Sigmoid colon (tissue), 7 donors: ENCODE measurements around the gene MYH9. TPM values are rescaled to one million over a fixed set of nuclear protein-coding genes. Genes with fewer than 3 reads are reported as not detected.

ENCODE experiments used
- DNase-seq: peaks from one replicate; pipeline ENCODE4 v3.0.0-alpha.2; 2019
- H3K27ac ChIP-seq, 4 donors: fragments of 200-600 bp; sonication (generic); one replicate each; pipeline ENCODE4 v1.5.1; 2016 to 2019; ENCODE audit warnings: mild to moderate bottlenecking in 1 of 4
- H3K27me3 ChIP-seq, 3 donors: fragments of 200-600 bp; sonication (generic); one replicate each; pipeline ENCODE4 v1.5.1; 2019; ENCODE audit warnings: mild to moderate bottlenecking in 1 of 3
- H3K36me3 ChIP-seq, 4 donors: fragments of 200-600 bp; sonication (generic); one replicate each; pipeline ENCODE4 v1.5.1; 2016 to 2019
- H3K4me1 ChIP-seq, 4 donors: fragments of 200-600 bp; sonication (generic); one replicate each; pipeline ENCODE4 v1.5.1; 2017 to 2019
- H3K4me3 ChIP-seq, 4 donors: fragments of 200-600 bp; sonication (generic); one replicate each; pipeline ENCODE4 v1.5.1; 2017 to 2019; ENCODE audit warnings: mild to moderate bottlenecking in 2 of 4, moderate library complexity in 1 of 4
- H3K9me3 ChIP-seq, 4 donors: fragments of 200-600 bp in 3 of 4; sonication (generic) in 3 of 4; one replicate each; pipeline versions ENCODE4 v1.5.1 to v1.6.1; 2013 to 2019
- CTCF ChIP-seq, 4 experiments: fragments of 450-650 bp in 3 of 4; fragments of 200-600 bp in 1 of 4; IDR thresholded peaks; one replicate each; pipeline ENCODE4 v1.5.1; 2016 to 2019; ENCODE audit warnings: antibody characterized with exemption in 4 of 4, mild to moderate bottlenecking in 3 of 4, moderate library complexity in 2 of 4
- EP300 ChIP-seq, 4 donors: sonication (generic); formaldehyde crosslinking; IDR thresholded peaks; one replicate each; pipeline ENCODE4 v1.6.1; 2017; ENCODE audit warnings: antibody characterized with exemption in 4 of 4
- POLR2A ChIP-seq, 2 donors: fragments of 450-650 bp; IDR thresholded peaks; one replicate each; pipeline ENCODE4 v1.6.1; 2016; ENCODE audit warnings: antibody characterized with exemption in 2 of 2, mild to moderate bottlenecking in 2 of 2, moderate library complexity in 2 of 2
- POLR2AphosphoS5 ChIP-seq, 4 donors: sonication (generic); formaldehyde crosslinking; IDR thresholded peaks; one replicate each; pipeline ENCODE4 v1.6.1; 2017; ENCODE audit warnings: antibody characterized with exemption in 4 of 4
- WGBS, 2 donors: extraction: QIAGEN DNeasy Blood & Tissue Kit; methylation state at CpG; one replicate each; pipeline ENCODE4 v1.1.7; 2013; 5-methylcytosine and 5-hydroxymethylcytosine counted together
- intact Hi-C: fragments of 100-400 bp; cut with DNase I; formaldehyde crosslinking; loops from one replicate; pipeline ENCODE4 v1.15.1; 2023
- polyA plus RNA-seq, 3 donors: library from polyadenylated mRNA; stranded (reverse); fragments of 200-250 nt; gene quantifications; one replicate each; pipeline ENCODE4 v1.2.3, GENCODE V29; 2013
- total RNA-seq, 4 donors: library from RNA; depleted of rRNA; stranded (reverse); fragments of >200 nt; gene quantifications; one replicate each; pipeline ENCODE4 v1.1.0, GENCODE V29; 2016
- donor health status: healthy with polysubstance abuse.
- donor health status: Bipolar disorder and iron deficiency.
- donor health status: healthy.

The MYH9 gene
- total and polyA plus RNA-seq, 7 donors, result 63.7 to 307 (median 182) TPM

GRCh38 chr22:36289406-36289870 is 98.3 kb downstream of the MYH9 start:
- Histone ChIP-seq H3K4me3 (no peak overlapping the region), H3K27me3 (no peaks in the 10 kb centered on the region), H3K36me3 (peaks cover 71 to 87% (median 84%) of the 10 kb centered on the region in 4 donors), H3K27ac (peak overlapping the region; percentile 83 to 92 (median 86)), H3K9me3 (no peaks in the 10 kb centered on the region), H3K4me1 (peaks cover 0 to 46% (median 30%) of the 10 kb centered on the region in 4 donors)
- peak; percentile 78 for DNase-seq
- WGBS, 2 donors, result 91 to 92% methylated on average over 7 of the region's 7 CpGs
- TF ChIP-seq POLR2A (IDR thresholded peaks at IDR 0.05), result no peak
- TF ChIP-seq CTCF (IDR thresholded peaks at IDR 0.05), result no peak
- no peak for TF ChIP-seq POLR2AphosphoS5 (IDR thresholded peaks at IDR 0.05)
- TF ChIP-seq EP300 (IDR thresholded peaks at IDR 0.05), result no peak
- intact Hi-C loops, result no loop called here

GRCh38 chr22:36288571-36289405 is 99.0 kb downstream of the MYH9 start:
- Histone ChIP-seq H3K9me3 (no peaks in the 10 kb centered on the region), H3K27ac (peak overlapping the region; percentile 83 to 92 (median 86)), H3K36me3 (peaks cover 71 to 87% (median 84%) of the 10 kb centered on the region in 4 donors), H3K4me1 (peaks cover 0 to 46% (median 30%) of the 10 kb centered on the region in 4 donors), H3K27me3 (no peaks in the 10 kb centered on the region), H3K4me3 (no peak overlapping the region)
- DNase-seq, result no peak
- WGBS, 2 donors, result 92 to 95% methylated on average over 33 of the region's 33 CpGs
- TF ChIP-seq POLR2AphosphoS5 (IDR thresholded peaks at IDR 0.05), result peak in 2 of 4 donors; percentile 9 to 13
- no peak for TF ChIP-seq CTCF (IDR thresholded peaks at IDR 0.05)
- intact Hi-C loops, result no loop called here

- Histone ChIP-seq H3K27ac (peak overlapping the region; percentile 83 to 92 (median 86)), H3K9me3 (no peaks in the 10 kb centered on the region), H3K4me3 (no peak overlapping the region), H3K27me3 (no peaks in the 10 kb centered on the region), H3K4me1 (peaks cover 0 to 45% (median 30%) of the 10 kb centered on the region in 4 donors), H3K36me3 (peaks cover 67 to 87% (median 84%) of the 10 kb centered on the region in 4 donors)
- intact Hi-C loops, result no loop called here
- 78 to 90% methylated on average over 20 of the region's 20 CpGs for WGBS, 2 donors
- peak; percentile 71 for DNase-seq
- TF ChIP-seq POLR2A (IDR thresholded peaks at IDR 0.05) (no peak), EP300 (IDR thresholded peaks at IDR 0.05) (no peak), POLR2AphosphoS5 (IDR thresholded peaks at IDR 0.05) (no peak), CTCF (IDR thresholded peaks at IDR 0.05) (no peak)
These were observed 99.8 kb downstream of the MYH9 start for GRCh38 chr22:36287881-36288515.

- 71 to 74% methylated on average over 28 of the region's 28 CpGs for WGBS, 2 donors
- H3K27ac ChIP-seq, result peak overlapping the region; percentile 83 to 92 (median 86)
- H3K4me1 ChIP-seq, result peaks cover 0 to 54% (median 23%) of the 10 kb centered on the region in 4 donors
- peak in 1 of 4 donors; percentile 6 for TF ChIP-seq EP300 (IDR thresholded peaks at IDR 0.05)
- TF ChIP-seq CTCF (IDR thresholded peaks at IDR 0.05), result peak; percentile 90 to 95 (median 94)
- TF ChIP-seq POLR2A (IDR thresholded peaks at IDR 0.05), result no peak
- peak; percentile 3 to 56 (median 38) for TF ChIP-seq POLR2AphosphoS5 (IDR thresholded peaks at IDR 0.05)
- peaks cover 67 to 87% (median 85%) of the 10 kb centered on the region in 4 donors for H3K36me3 ChIP-seq
- H3K27me3 ChIP-seq, result no peaks in the 10 kb centered on the region
- no peaks in the 10 kb centered on the region for H3K9me3 ChIP-seq
- peak; percentile 94 for DNase-seq
- intact Hi-C loops, result no loop called here
- no peak overlapping the region for H3K4me3 ChIP-seq
These were observed 101.4 kb downstream of the MYH9 start for GRCh38 chr22:36286096-36286957.
